IPS-18a (cell line): ENCODE results near the gene PGLYRP1.

Source experiments
- H3K27ac ChIP-seq: one replicate; pipeline ENCODE4 v1.5.1; 2013; ENCODE audit warnings: low read length
- H3K27me3 ChIP-seq: one replicate; pipeline ENCODE4 v1.6.1; 2013; ENCODE audit warnings: mild to moderate bottlenecking, low read length; ENCODE audit not compliant: control insufficient read depth, insufficient read depth
- H3K36me3 ChIP-seq: one replicate; pipeline ENCODE4 v1.6.1; 2013; ENCODE audit warnings: low read depth, low read length; ENCODE audit not compliant: control insufficient read depth
- H3K4me1 ChIP-seq: one replicate; pipeline ENCODE4 v1.6.1; 2013; ENCODE audit warnings: low read depth, low read length; ENCODE audit not compliant: control insufficient read depth
- H3K4me3 ChIP-seq: one replicate; pipeline ENCODE4 v1.5.1; 2013; ENCODE audit warnings: low read length
- H3K9ac ChIP-seq: one replicate; pipeline ENCODE4 v1.6.1; 2013; ENCODE audit warnings: mild to moderate bottlenecking, low read length, moderate library complexity
- H3K9me3 ChIP-seq: one replicate; pipeline ENCODE4 v1.6.1; 2013; ENCODE audit warnings: low read depth, low read length; ENCODE audit not compliant: control insufficient read depth

The PGLYRP1 gene

GRCh38 chr19:46022431-46023310 is at the start of gene PGLYRP1:
Gene PGLYRP1 (minus strand): TSS chr19:46023053. CDS start chr19:46023021, 32 bp downstream.
- Histone ChIP-seq H3K36me3 (no peaks in the 10 kb centered on the region), H3K9me3 (no peaks in the 10 kb centered on the region), H3K9ac (no peak within 1 kb of the TSS), H3K4me1 (peaks cover 3% of the 10 kb centered on the region), H3K27me3 (no peaks in the 10 kb centered on the region), H3K4me3 (no peak within 1 kb of the TSS), H3K27ac (no peak within 1 kb of the TSS)

- Histone ChIP-seq H3K27me3 (peaks cover 31% of the 10 kb centered on the region), H3K9me3 (no peaks in the 10 kb centered on the region), H3K27ac (no peak overlapping the region), H3K4me3 (no peak overlapping the region), H3K9ac (no peak overlapping the region), H3K36me3 (no peaks in the 10 kb centered on the region), H3K4me1 (no peaks in the 10 kb centered on the region)
Measured at GRCh38 chr19:46069806-46070341, 47.0 kb upstream of the PGLYRP1 start.

GRCh38 chr19:46068345-46069258 is 45.7 kb upstream of the PGLYRP1 start:
- Histone ChIP-seq H3K9ac (no peak overlapping the region), H3K9me3 (no peaks in the 10 kb centered on the region), H3K27ac (no peak overlapping the region), H3K4me1 (no peaks in the 10 kb centered on the region), H3K36me3 (no peaks in the 10 kb centered on the region), H3K27me3 (peaks cover 23% of the 10 kb centered on the region), H3K4me3 (no peak overlapping the region)

- H3K9ac ChIP-seq, result no peak overlapping the region
- no peaks in the 10 kb centered on the region for H3K9me3 ChIP-seq
- no peaks in the 10 kb centered on the region for H3K36me3 ChIP-seq
- H3K4me3 ChIP-seq, result no peak overlapping the region
- peaks cover 20% of the 10 kb centered on the region for H3K27me3 ChIP-seq
- H3K27ac ChIP-seq, result no peak overlapping the region
- H3K4me1 ChIP-seq, result no peaks in the 10 kb centered on the region
Measured at GRCh38 chr19:46067691-46068090, 44.8 kb upstream of the PGLYRP1 start.

- no peaks in the 10 kb centered on the region for H3K4me1 ChIP-seq
- no peak overlapping the region for H3K9ac ChIP-seq
- H3K27ac ChIP-seq, result no peak overlapping the region
- H3K4me3 ChIP-seq, result no peak overlapping the region
- peaks cover 9% of the 10 kb centered on the region for H3K27me3 ChIP-seq
- no peaks in the 10 kb centered on the region for H3K36me3 ChIP-seq
- H3K9me3 ChIP-seq, result no peaks in the 10 kb centered on the region
Measured at GRCh38 chr19:46066471-46066870, 43.6 kb upstream of the PGLYRP1 start.

GRCh38 chr19:46065486-46066071 is 42.7 kb upstream of the PGLYRP1 start:
- Histone ChIP-seq H3K9me3 (peaks cover 4% of the 10 kb centered on the region), H3K27ac (no peak overlapping the region), H3K27me3 (peaks cover 3% of the 10 kb centered on the region), H3K4me3 (no peak overlapping the region), H3K36me3 (no peaks in the 10 kb centered on the region), H3K4me1 (no peaks in the 10 kb centered on the region), H3K9ac (no peak overlapping the region)

- H3K27ac ChIP-seq, result no peak overlapping the region
- no peak overlapping the region for H3K9ac ChIP-seq
- no peak overlapping the region for H3K4me3 ChIP-seq
- no peaks in the 10 kb centered on the region for H3K4me1 ChIP-seq
- H3K9me3 ChIP-seq, result peaks cover 23% of the 10 kb centered on the region
- no peaks in the 10 kb centered on the region for H3K36me3 ChIP-seq
- H3K27me3 ChIP-seq, result no peaks in the 10 kb centered on the region
Measured at GRCh38 chr19:46063201-46063600, 40.3 kb upstream of the PGLYRP1 start.

GRCh38 chr19:46060012-46060411 is 37.2 kb upstream of the PGLYRP1 start:
- Histone ChIP-seq H3K27me3 (no peaks in the 10 kb centered on the region), H3K36me3 (no peaks in the 10 kb centered on the region), H3K9ac (no peak overlapping the region), H3K4me1 (no peaks in the 10 kb centered on the region), H3K27ac (no peak overlapping the region), H3K4me3 (no peak overlapping the region), H3K9me3 (peaks cover 23% of the 10 kb centered on the region)

- Histone ChIP-seq H3K9ac (no peak overlapping the region), H3K27me3 (no peaks in the 10 kb centered on the region), H3K4me1 (no peaks in the 10 kb centered on the region), H3K9me3 (peaks cover 23% of the 10 kb centered on the region), H3K27ac (no peak overlapping the region), H3K36me3 (no peaks in the 10 kb centered on the region), H3K4me3 (no peak overlapping the region)
Measured at GRCh38 chr19:46058778-46059177, 35.9 kb upstream of the PGLYRP1 start.

GRCh38 chr19:46056536-46056935 is 33.7 kb upstream of the PGLYRP1 start:
- Histone ChIP-seq H3K9me3 (peaks cover 23% of the 10 kb centered on the region), H3K4me1 (no peaks in the 10 kb centered on the region), H3K27ac (no peak overlapping the region), H3K4me3 (no peak overlapping the region), H3K9ac (no peak overlapping the region), H3K36me3 (no peaks in the 10 kb centered on the region), H3K27me3 (peaks cover 4% of the 10 kb centered on the region)

- Histone ChIP-seq H3K27me3 (peaks cover 5% of the 10 kb centered on the region), H3K4me3 (no peak overlapping the region), H3K36me3 (no peaks in the 10 kb centered on the region), H3K27ac (no peak overlapping the region), H3K4me1 (no peaks in the 10 kb centered on the region), H3K9me3 (no peaks in the 10 kb centered on the region), H3K9ac (no peak overlapping the region)
Measured at GRCh38 chr19:46052896-46053295, 30.0 kb upstream of the PGLYRP1 start.
